Tibial nerve (tissue), 4 donors: ENCODE measurements around the gene FXYD5. TPM values are rescaled to one million over a fixed set of nuclear protein-coding genes. Genes with fewer than 3 reads are reported as not detected.

Experiments
- DNase-seq, 2 donors: peaks; one replicate each; pipeline ENCODE4 v3.0.0-alpha.2; 2019; ENCODE audit warnings: low spot score in 2 of 2
- H3K27ac ChIP-seq, 4 donors: fragments of 200-600 bp; sonication (generic) in 3 of 4; one replicate each; pipeline ENCODE4 v1.5.1; 2017 to 2019; ENCODE audit warnings: mild to moderate bottlenecking in 1 of 4
- H3K27me3 ChIP-seq, 2 donors: fragments of 200-600 bp; sonication (generic) in 1 of 2; one replicate each; pipeline versions ENCODE4 v1.5.1 to v1.6.0; 2017 to 2019
- H3K36me3 ChIP-seq, 3 donors: fragments of 200-600 bp; sonication (generic); one replicate each; pipeline ENCODE4 v1.5.1; 2018 to 2019
- H3K4me1 ChIP-seq, 4 donors: fragments of 200-600 bp; sonication (generic) in 3 of 4; one replicate each; pipeline ENCODE4 v1.5.1; 2017 to 2019
- H3K4me3 ChIP-seq, 4 donors: fragments of 200-600 bp; sonication (generic) in 3 of 4; one replicate each; pipeline ENCODE4 v1.5.1; 2017 to 2019; ENCODE audit warnings: mild to moderate bottlenecking in 1 of 4, moderate library complexity in 1 of 4
- H3K9me3 ChIP-seq, 4 donors: fragments of 200-600 bp; sonication (generic) in 3 of 4; one replicate each; pipeline ENCODE4 v1.5.1; 2017 to 2019
- CTCF ChIP-seq, 5 experiments: fragments of 200-600 bp in 3 of 5; fragments of 450-650 bp in 2 of 5; sonication (generic) in 3 of 5; IDR thresholded peaks; one replicate each; pipeline ENCODE4 v1.5.1; 2016 to 2019; ENCODE audit warnings: antibody characterized with exemption in 5 of 5, mild to moderate bottlenecking in 3 of 5, moderate library complexity in 2 of 5
- EP300 ChIP-seq, 2 donors: sonication (generic); formaldehyde crosslinking; IDR thresholded peaks; one replicate each; pipeline ENCODE4 v1.6.1; 2017; ENCODE audit warnings: antibody characterized with exemption in 2 of 2, mild to moderate bottlenecking in 1 of 2
- POLR2A ChIP-seq, 2 donors: fragments of 450-650 bp; IDR thresholded peaks; one replicate each; pipeline ENCODE4 v1.6.1; 2017; ENCODE audit warnings: antibody characterized with exemption in 2 of 2, mild to moderate bottlenecking in 2 of 2, moderate library complexity in 2 of 2
- WGBS, 2 donors: methylation state at CpG; one replicate each; pipeline ENCODE4 v1.1.5; 2018; 5-methylcytosine and 5-hydroxymethylcytosine counted together
- total RNA-seq, 4 donors: library from RNA; depleted of rRNA; stranded (reverse); fragments of >200 nt; gene quantifications; one replicate each; pipeline ENCODE4 v1.1.0, GENCODE V29; 2016

Gene FXYD5
- total RNA-seq, 4 donors from 2014 or later, result 19.9 to 53.4 (median 37.5) TPM

GRCh38 chr19:35125270-35125717, 29.2 kb upstream of the FXYD5 start:
- Histone ChIP-seq H3K36me3 (peaks cover 0 to 1% (median 0%) of the 10 kb centered on the region in 3 donors), H3K4me3 (peak overlapping the region in 3 of 4 donors; percentile 27 to 56 (median 37)), H3K27me3 (no peaks in the 10 kb centered on the region), H3K4me1 (peaks cover 0 to 85% (median 63%) of the 10 kb centered on the region in 4 donors), H3K27ac (peak overlapping the region; percentile 82 to 99 (median 90)), H3K9me3 (no peaks in the 10 kb centered on the region)
- DNase-seq, result no peak
- 56 to 72% methylated on average over 10 to 19 of the region's 19 CpGs for WGBS, 2 donors
- TF ChIP-seq CTCF (IDR thresholded peaks at IDR 0.05) (no peak), POLR2A (IDR thresholded peaks at IDR 0.05) (no peak), EP300 (IDR thresholded peaks at IDR 0.05) (no peak)

DNA sequence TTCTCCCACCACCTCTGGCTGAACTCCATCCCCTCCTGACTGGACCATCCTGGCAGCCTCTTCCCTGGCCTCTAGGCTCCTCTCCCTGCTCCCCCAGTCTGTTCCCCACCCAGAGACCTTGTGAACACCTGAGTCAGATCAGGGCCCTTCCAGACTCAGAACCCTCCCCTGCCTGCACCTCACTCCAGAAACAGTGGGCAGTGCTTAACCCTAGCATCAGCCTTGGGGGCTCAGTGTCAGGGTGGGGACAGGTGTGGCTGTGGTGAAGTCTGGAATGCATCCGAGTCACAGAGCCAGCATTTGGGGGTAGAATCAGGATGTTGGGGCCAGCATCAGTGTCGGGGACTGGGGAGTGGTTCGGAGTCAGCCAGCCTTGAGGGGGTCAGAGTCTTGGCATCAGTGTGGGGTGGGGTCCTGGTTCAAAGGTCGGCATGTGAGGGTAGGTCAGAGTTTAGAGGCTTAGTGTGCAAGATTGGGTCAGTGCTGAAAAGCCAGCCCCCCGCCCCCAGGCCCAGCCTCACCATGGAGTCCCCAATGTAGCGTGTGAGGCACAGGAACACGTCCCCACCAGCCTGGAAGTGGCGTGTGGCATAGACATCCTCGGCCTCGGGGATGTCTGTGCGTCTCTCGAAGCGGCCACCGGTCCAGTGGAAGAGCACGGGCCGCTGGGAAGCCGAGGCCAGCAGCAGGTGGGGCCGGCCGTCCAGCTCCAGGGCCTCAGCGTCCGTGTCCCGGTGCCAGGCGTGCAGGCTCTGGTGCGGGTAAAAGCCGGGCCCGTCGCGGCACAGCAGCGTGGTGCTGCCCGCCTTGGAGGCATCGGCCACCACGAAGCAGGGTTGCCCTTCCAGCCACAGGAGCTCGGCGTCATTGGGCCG, 28.5 kb upstream of the FXYD5 start:
- Histone ChIP-seq H3K4me3 (peak overlapping the region; percentile 7 to 27 (median 18)), H3K27me3 (no peaks in the 10 kb centered on the region), H3K9me3 (no peaks in the 10 kb centered on the region), H3K27ac (peak overlapping the region; percentile 82 to 99 (median 90)), H3K36me3 (peaks cover 0 to 8% (median 0%) of the 10 kb centered on the region in 3 donors), H3K4me1 (peaks cover 0 to 85% (median 56%) of the 10 kb centered on the region in 4 donors)
- no peak for DNase-seq
- 47 to 62% methylated on average over 19 to 21 of the region's 35 CpGs for WGBS, 2 donors
- TF ChIP-seq CTCF (IDR thresholded peaks at IDR 0.05), result no peak
- TF ChIP-seq EP300 (IDR thresholded peaks at IDR 0.05), result no peak
- no peak for TF ChIP-seq POLR2A (IDR thresholded peaks at IDR 0.05)

DNA sequence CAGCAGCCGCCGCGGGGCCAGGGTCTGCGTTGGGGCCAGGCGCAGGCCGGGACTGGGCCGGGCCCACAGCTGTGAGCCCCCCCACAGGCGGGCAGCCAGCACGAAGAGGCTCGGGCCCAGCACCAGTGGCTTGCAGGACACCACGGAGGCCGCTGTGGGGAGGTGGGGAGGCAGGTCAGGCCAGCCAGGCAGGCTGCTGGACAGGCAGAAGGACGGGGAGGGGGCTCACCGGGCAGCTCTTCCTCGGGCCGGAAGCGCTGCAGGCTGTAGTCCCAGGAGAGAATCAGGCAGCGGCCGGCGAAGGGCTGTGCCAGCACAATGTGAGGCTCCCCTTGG, 27.9 kb upstream of the FXYD5 start:
- H3K4me1 ChIP-seq, result peaks cover 0 to 83% (median 51%) of the 10 kb centered on the region in 4 donors

DNA sequence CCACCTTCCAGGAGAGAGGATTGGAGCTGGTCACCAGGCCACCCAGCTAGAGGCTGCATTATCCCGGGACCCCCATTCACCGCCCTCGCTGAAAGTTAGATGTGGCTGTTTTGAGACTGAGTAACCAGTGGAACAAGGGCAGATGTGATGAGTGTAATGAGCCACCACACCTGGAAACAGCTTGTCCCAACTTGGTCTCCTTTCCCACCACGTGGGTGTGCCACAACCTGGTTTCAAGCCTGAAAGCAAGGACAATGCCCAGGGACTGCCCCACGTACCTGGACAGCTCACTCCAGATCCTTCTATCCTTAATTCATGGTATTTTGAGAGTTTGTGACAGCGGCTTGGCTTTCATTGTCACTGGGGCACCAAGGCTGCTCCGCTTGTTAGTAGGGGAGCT, 26.7 kb upstream of the FXYD5 start:
- Histone ChIP-seq H3K27me3 (no peaks in the 10 kb centered on the region), H3K27ac (peak overlapping the region in 3 of 4 donors; percentile 52 to 99 (median 96)), H3K36me3 (peaks cover 0 to 21% (median 0%) of the 10 kb centered on the region in 3 donors), H3K4me1 (peaks cover 0 to 70% (median 41%) of the 10 kb centered on the region in 4 donors), H3K9me3 (no peaks in the 10 kb centered on the region), H3K4me3 (no peak overlapping the region)
- peak in 1 of 2 donors; percentile 20 for TF ChIP-seq EP300 (IDR thresholded peaks at IDR 0.05)
- TF ChIP-seq CTCF (IDR thresholded peaks at IDR 0.05), result no peak
- no peak for TF ChIP-seq POLR2A (IDR thresholded peaks at IDR 0.05)
- 76 to 85% methylated on average over 7 of the region's 7 CpGs for WGBS, 2 donors
- no peak for DNase-seq

More for the DNA sequence above, 27.9 kb upstream of the FXYD5 start:
- Histone ChIP-seq H3K9me3 (no peaks in the 10 kb centered on the region), H3K27ac (peak overlapping the region; percentile 82 to 99 (median 90)), H3K36me3 (peaks cover 0 to 14% (median 0%) of the 10 kb centered on the region in 3 donors), H3K4me3 (peak overlapping the region; percentile 7 to 33 (median 20)), H3K27me3 (no peaks in the 10 kb centered on the region)
- DNase-seq, result no peak
- TF ChIP-seq EP300 (IDR thresholded peaks at IDR 0.05), result peak in 1 of 2 donors; percentile 14
- TF ChIP-seq CTCF (IDR thresholded peaks at IDR 0.05), result no peak
- TF ChIP-seq POLR2A (IDR thresholded peaks at IDR 0.05), result no peak
- 30% methylated on average over 14 of the region's 20 CpGs; no CpG with 5 or more reads in 1 of the 2 donors for WGBS, 2 donors
